Ovary (tissue), 9 donors: ENCODE results near the gene RGS2. TPM values are rescaled to one million over a fixed set of nuclear protein-coding genes. Genes with fewer than 3 reads are reported as not detected.

Experiments used
- DNase-seq, 5 donors: peaks; one replicate each; pipeline ENCODE4 v3.0.0-alpha.2; 2019 to 2020
- H3K27ac ChIP-seq, 2 donors: fragments of 200-600 bp; one replicate each; pipeline versions ENCODE4 v1.5.1 to v1.8.0; 2019 to 2022
- H3K27me3 ChIP-seq: fragments of 200-600 bp; one replicate; pipeline ENCODE4 v1.8.0; 2022
- H3K36me3 ChIP-seq: fragments of 200-600 bp; sonication (generic); one replicate; pipeline ENCODE4 v1.5.1; 2019
- H3K4me1 ChIP-seq: one replicate; pipeline ENCODE4 v1.8.1; 2013; ENCODE audit warnings: mild to moderate bottlenecking, moderate library complexity; ENCODE audit not compliant: insufficient read depth
- H3K4me3 ChIP-seq: fragments of 200-600 bp; sonication (generic); one replicate; pipeline ENCODE4 v1.5.1; 2017
- H3K9me3 ChIP-seq, 2 donors: fragments of 200-600 bp in 1 of 2; sonication (generic) in 1 of 2; one replicate each; pipeline versions ENCODE4 v1.5.1 to v1.8.1; 2013 to 2019; ENCODE audit warnings: mild to moderate bottlenecking in 1 of 2, moderate library complexity in 1 of 2
- EP300 ChIP-seq: sonication (generic); formaldehyde crosslinking; IDR thresholded peaks from one replicate; pipeline ENCODE4 v1.6.1; 2017; ENCODE audit warnings: antibody characterized with exemption
- POLR2A ChIP-seq: fragments of 450-650 bp; IDR thresholded peaks from one replicate; pipeline ENCODE4 v1.6.1; 2017; ENCODE audit warnings: antibody characterized with exemption, mild to moderate bottlenecking, moderate library complexity
- WGBS, 3 donors: extraction: QIAGEN DNeasy Blood & Tissue Kit in 1 of 3; methylation state at CpG; one replicate each; pipeline versions ENCODE4 v1.1.5 to v1.1.7; 2013 to 2017; 5-methylcytosine and 5-hydroxymethylcytosine counted together
- intact Hi-C, 4 donors: fragments of 100-400 bp; cut with DNase I; formaldehyde crosslinking; loops; one replicate each; pipeline versions ENCODE4 v1.11.0 to v1.15.1; 2022 to 2023
- polyA plus RNA-seq, 2 donors: library from polyadenylated mRNA; stranded (reverse); fragments of 200-250 nt in 1 of 2; fragments of 350-450 nt in 1 of 2; fragmentation: Illumina TruSeq in 1 of 2; extraction: RNeasy Lipid Tissue Mini Kit (QIAGEN cat#74804) in 1 of 2; gene quantifications; one replicate each; pipeline ENCODE4 v1.2.3, GENCODE V29; 2013 to 2014
- total RNA-seq, 7 donors: library from RNA; depleted of rRNA in 2 of 7; stranded (reverse); fragments of >200 nt in 2 of 7; fragmentation: NEBNext Ultra II Directional in 3 of 7; extraction: Animal tissue kit (Norgen Biotek cat#: 25700) in 3 of 7; gene quantifications; one replicate each; pipeline versions ENCODE4 v1.1.0 to v1.2.4, GENCODE V29; 2016 to 2023
- TF ChIP-seq, protein P1 (sequence below), 3 donors: fragments of 450-650 bp in 2 of 3; fragments of 200-600 bp in 1 of 3; IDR thresholded peaks; one replicate each; pipeline versions ENCODE4 v1.5.1 to v1.8.0; 2016 to 2022; ENCODE audit warnings: antibody characterized with exemption in 3 of 3, mild to moderate bottlenecking in 1 of 3
- donor health status: DM: no; HTN: no; CAD: no; lungs with moderate emphysema.
- donor health status: DM: no; HTN: no; CAD: no.
- donor health status: Bipolar disorder and iron deficiency.
- donor health status: DM: yes; HTN: yes; CAD: no.
- donor health status: DM: no; HTN: no; CAD: no.
- donor health status: DM: yes; HTN: yes; CAD: no.

Gene RGS2
- total and polyA plus RNA-seq, 9 donors, result 31.0 to 247 (median 56.4) TPM

DNA sequence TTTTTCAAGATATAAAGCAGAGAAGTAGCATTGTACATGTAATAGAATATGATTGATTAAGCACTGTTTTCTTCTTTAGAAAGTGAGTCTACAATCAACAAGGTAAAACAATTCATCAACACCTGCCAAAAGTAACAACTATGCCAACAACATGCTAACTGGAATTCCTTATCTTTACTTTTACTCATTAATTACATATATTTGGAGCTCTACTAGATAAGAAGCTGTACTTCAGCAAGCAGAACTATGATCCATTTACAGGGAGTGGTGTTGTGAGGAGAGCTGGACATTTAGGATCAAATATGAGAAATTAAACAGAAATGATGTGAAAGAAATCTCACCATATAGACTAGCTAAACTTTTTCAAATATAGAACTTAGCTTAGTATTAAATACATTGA is 51.0 kb downstream of the RGS2 start:
- intact Hi-C loops, result no loop called here
- TF ChIP-seq, protein P1, sequence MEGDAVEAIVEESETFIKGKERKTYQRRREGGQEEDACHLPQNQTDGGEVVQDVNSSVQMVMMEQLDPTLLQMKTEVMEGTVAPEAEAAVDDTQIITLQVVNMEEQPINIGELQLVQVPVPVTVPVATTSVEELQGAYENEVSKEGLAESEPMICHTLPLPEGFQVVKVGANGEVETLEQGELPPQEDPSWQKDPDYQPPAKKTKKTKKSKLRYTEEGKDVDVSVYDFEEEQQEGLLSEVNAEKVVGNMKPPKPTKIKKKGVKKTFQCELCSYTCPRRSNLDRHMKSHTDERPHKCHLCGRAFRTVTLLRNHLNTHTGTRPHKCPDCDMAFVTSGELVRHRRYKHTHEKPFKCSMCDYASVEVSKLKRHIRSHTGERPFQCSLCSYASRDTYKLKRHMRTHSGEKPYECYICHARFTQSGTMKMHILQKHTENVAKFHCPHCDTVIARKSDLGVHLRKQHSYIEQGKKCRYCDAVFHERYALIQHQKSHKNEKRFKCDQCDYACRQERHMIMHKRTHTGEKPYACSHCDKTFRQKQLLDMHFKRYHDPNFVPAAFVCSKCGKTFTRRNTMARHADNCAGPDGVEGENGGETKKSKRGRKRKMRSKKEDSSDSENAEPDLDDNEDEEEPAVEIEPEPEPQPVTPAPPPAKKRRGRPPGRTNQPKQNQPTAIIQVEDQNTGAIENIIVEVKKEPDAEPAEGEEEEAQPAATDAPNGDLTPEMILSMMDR (IDR thresholded peaks at IDR 0.05), result no peak
- TF ChIP-seq EP300 (no peak), POLR2A (no peak)
- no peaks in the 10 kb centered on the region for H3K27me3 ChIP-seq
- H3K4me1 ChIP-seq, result no peaks in the 10 kb centered on the region
- no peaks in the 10 kb centered on the region for H3K36me3 ChIP-seq
- no peak overlapping the region for H3K27ac ChIP-seq
- no peaks in the 10 kb centered on the region for H3K9me3 ChIP-seq
- H3K4me3 ChIP-seq, result no peak overlapping the region
- DNase-seq, result no peak

DNA sequence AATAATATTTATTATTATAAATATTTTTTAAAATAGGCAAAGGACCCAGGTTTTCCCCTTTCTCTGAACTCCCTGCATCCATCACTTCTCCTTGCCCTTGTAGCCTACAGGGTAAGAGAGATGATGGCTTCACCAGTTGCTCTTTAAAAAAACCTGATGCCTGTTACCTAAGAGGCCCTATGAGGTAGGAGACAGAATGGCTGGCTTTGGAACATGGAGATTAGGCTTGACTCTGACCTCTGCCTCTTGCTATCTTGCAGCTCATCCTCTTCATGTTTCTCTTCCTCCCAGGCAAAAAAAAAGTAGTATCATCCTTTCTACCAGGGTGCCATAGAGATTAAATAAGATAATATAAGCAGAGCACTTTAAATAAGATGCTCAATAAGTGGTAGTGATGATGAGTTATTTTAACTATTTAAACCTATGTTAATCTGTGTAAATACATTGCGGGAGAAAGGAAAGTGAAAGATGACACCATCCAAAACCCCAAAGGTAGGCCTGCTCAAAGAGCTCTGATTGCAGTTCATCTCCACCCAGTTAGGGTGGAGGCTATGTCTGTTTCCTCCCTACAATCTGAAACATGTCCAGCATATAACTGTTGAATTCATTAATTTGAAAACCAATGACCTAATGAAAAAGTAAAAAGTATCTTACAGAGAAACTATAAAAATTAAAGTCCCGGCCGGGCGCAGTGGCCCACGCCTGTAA is 51.8 kb downstream of the RGS2 start:
- WGBS, 3 donors, result 77 to 96% (median 79%) methylated on average over 5 of the region's 5 CpGs
- DNase-seq, result no peak
- no peaks in the 10 kb centered on the region for H3K27me3 ChIP-seq
- no peak overlapping the region for H3K4me3 ChIP-seq
- H3K9me3 ChIP-seq, result no peaks in the 10 kb centered on the region
- H3K4me1 ChIP-seq, result no peaks in the 10 kb centered on the region
- intact Hi-C loops, result no loop called here
- no peak overlapping the region for H3K27ac ChIP-seq
- no peaks in the 10 kb centered on the region for H3K36me3 ChIP-seq
- TF ChIP-seq POLR2A (no peak), EP300 (no peak)
- TF ChIP-seq, protein P1 (IDR thresholded peaks at IDR 0.05), result no peak

DNA sequence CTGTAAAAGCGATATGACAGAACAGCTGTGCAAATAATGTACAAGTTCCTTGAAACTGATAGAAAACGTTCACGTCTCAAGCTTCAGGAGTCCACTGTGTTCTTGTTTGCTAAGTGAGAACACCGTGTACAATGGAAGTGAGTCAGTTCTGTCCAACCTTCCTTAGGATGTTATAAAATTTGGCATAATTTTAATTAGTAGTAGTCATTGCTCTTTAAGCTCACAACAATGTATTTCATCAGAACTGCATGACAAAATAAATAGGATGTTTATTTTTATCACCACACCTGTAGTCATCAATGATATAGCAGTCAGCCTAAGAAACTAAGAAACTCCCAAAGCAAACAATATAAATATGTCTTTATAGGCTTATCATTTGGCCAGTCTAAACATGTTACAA is 53.0 kb downstream of the RGS2 start:
- TF ChIP-seq POLR2A (no peak), EP300 (no peak)
- TF ChIP-seq, protein P1 (IDR thresholded peaks at IDR 0.05), result no peak
- Histone ChIP-seq H3K27me3 (no peaks in the 10 kb centered on the region), H3K36me3 (no peaks in the 10 kb centered on the region), H3K4me1 (no peaks in the 10 kb centered on the region), H3K9me3 (no peaks in the 10 kb centered on the region), H3K27ac (no peak overlapping the region), H3K4me3 (no peak overlapping the region)
- no peak for DNase-seq
- 34 to 68% (median 60%) methylated on average over 4 of the region's 4 CpGs for WGBS, 3 donors
- intact Hi-C loops, result no loop called here

Other genes starting within 250 kb of the RGS2 start
- 100 to 1,000 TPM in 1 of 7 donors, 10 to 100 TPM in 4, 1 to 10 TPM in 2; 7.5 to 129 (median 17.3) TPM for gene RGS1, start 233.3 kb upstream of the RGS2 start, total RNA-seq
- 10 to 100 TPM in 1 of 2 donors, 1 to 10 TPM in 1; 8.7 to 11.8 TPM for gene RGS1, start 233.3 kb upstream of the RGS2 start, polyA plus RNA-seq
- gene RGS13, start 172.9 kb upstream of the RGS2 start, total RNA-seq, result under 1 TPM in 2 of 7 donors, not detected in 5; 0.12 to 0.17 TPM
- gene RGS13, start 172.9 kb upstream of the RGS2 start, polyA plus RNA-seq, result under 1 TPM; 0.29 to 0.78 TPM